Measurements from ENCODE around the gene KCNH5.

KCNH5 gene

GRCh38 chr14:62736048-62737043 is 308.9 kb downstream of the KCNH5 start:
- no peak overlapping the region for H3K4me3 Mint-ChIP-seq
- no peak for DNase-seq (ENCODE audit: low spot score)
- H3K4me1 Mint-ChIP-seq (ENCODE audit: low read depth): no peaks in the 10 kb centered on the region
- H3K36me3 Mint-ChIP-seq (ENCODE audit: low read depth): no peaks in the 10 kb centered on the region
- no peaks in the 10 kb centered on the region for H3K9me3 Mint-ChIP-seq
- no peaks in the 10 kb centered on the region for H3K27me3 Mint-ChIP-seq (ENCODE audit: low read depth)
- H3K27ac Mint-ChIP-seq: no peak overlapping the region

- Mint-ChIP-seq H3K27ac (no peak overlapping the region), H3K27me3 (ENCODE audit: low read depth) (no peaks in the 10 kb centered on the region), H3K4me1 (ENCODE audit: low read depth) (no peaks in the 10 kb centered on the region), H3K4me3 (no peak overlapping the region), H3K36me3 (ENCODE audit: low read depth) (no peaks in the 10 kb centered on the region), H3K9me3 (no peaks in the 10 kb centered on the region)
- no peak for DNase-seq (ENCODE audit: low spot score)
Measured at GRCh38 chr14:62734831-62735230, 310.4 kb downstream of the KCNH5 start.

- H3K4me3 Mint-ChIP-seq: no peak overlapping the region
- no peak overlapping the region for H3K27ac Mint-ChIP-seq
- peaks cover 3% of the 10 kb centered on the region for H3K9me3 Mint-ChIP-seq
- no peak for DNase-seq (ENCODE audit: low spot score)
- H3K36me3 Mint-ChIP-seq (ENCODE audit: low read depth): no peaks in the 10 kb centered on the region
- no peaks in the 10 kb centered on the region for H3K4me1 Mint-ChIP-seq (ENCODE audit: low read depth)
- no peaks in the 10 kb centered on the region for H3K27me3 Mint-ChIP-seq (ENCODE audit: low read depth)
Measured at GRCh38 chr14:62722406-62722805, 322.9 kb downstream of the KCNH5 start.

GRCh38 chr14:62718629-62719028 is 326.6 kb downstream of the KCNH5 start:
- Mint-ChIP-seq H3K4me3 (no peak overlapping the region), H3K9me3 (peaks cover 4% of the 10 kb centered on the region), H3K36me3 (ENCODE audit: low read depth) (no peaks in the 10 kb centered on the region), H3K4me1 (ENCODE audit: low read depth) (no peaks in the 10 kb centered on the region), H3K27ac (no peak overlapping the region), H3K27me3 (ENCODE audit: low read depth) (no peaks in the 10 kb centered on the region)
- DNase-seq (ENCODE audit: low spot score): no peak

GRCh38 chr14:62711351-62712023 is 333.8 kb downstream of the KCNH5 start:
- no peak overlapping the region for H3K27ac Mint-ChIP-seq
- no peaks in the 10 kb centered on the region for H3K27me3 Mint-ChIP-seq (ENCODE audit: low read depth)
- H3K9me3 Mint-ChIP-seq: peaks cover 8% of the 10 kb centered on the region
- DNase-seq (ENCODE audit: low spot score): no peak
- H3K36me3 Mint-ChIP-seq (ENCODE audit: low read depth): no peaks in the 10 kb centered on the region
- H3K4me1 Mint-ChIP-seq (ENCODE audit: low read depth): no peaks in the 10 kb centered on the region
- no peak overlapping the region for H3K4me3 Mint-ChIP-seq

DNA sequence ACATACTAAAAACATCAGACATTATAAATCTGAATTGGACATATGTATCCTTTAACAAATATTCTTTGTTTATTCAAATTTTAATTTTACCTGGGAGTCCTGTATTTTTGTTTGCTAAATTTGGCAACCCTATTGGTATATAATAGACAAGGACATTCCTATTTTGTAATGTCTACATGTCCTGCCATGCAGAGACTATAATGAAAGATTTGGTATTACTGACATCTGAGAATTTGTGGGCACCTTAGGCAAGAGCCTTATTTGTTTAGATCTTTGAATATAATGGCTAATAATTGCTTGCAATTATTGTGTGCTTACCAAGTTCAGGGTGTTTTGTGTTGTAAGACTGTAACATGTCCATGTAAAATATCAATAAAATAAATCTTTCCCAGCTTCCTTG is 334.4 kb downstream of the KCNH5 start:
- Mint-ChIP-seq H3K36me3 (ENCODE audit: low read depth) (no peaks in the 10 kb centered on the region), H3K9me3 (peaks cover 5% of the 10 kb centered on the region), H3K4me3 (no peak overlapping the region), H3K4me1 (ENCODE audit: low read depth) (no peaks in the 10 kb centered on the region), H3K27ac (no peak overlapping the region), H3K27me3 (ENCODE audit: low read depth) (no peaks in the 10 kb centered on the region)
- DNase-seq (ENCODE audit: low spot score): no peak

- H3K36me3 Mint-ChIP-seq (ENCODE audit: low read depth): no peaks in the 10 kb centered on the region
- H3K27ac Mint-ChIP-seq: no peak overlapping the region
- peaks cover 5% of the 10 kb centered on the region for H3K9me3 Mint-ChIP-seq
- H3K4me1 Mint-ChIP-seq (ENCODE audit: low read depth): no peaks in the 10 kb centered on the region
- DNase-seq (ENCODE audit: low spot score): no peak
- no peaks in the 10 kb centered on the region for H3K27me3 Mint-ChIP-seq (ENCODE audit: low read depth)
- H3K4me3 Mint-ChIP-seq: no peak overlapping the region
Measured at GRCh38 chr14:62709773-62710172, 335.5 kb downstream of the KCNH5 start.

GRCh38 chr14:62706217-62706616 is 339.0 kb downstream of the KCNH5 start:
- Mint-ChIP-seq H3K27me3 (ENCODE audit: low read depth) (no peaks in the 10 kb centered on the region), H3K4me1 (ENCODE audit: low read depth) (no peaks in the 10 kb centered on the region), H3K4me3 (no peak overlapping the region), H3K36me3 (ENCODE audit: low read depth) (no peaks in the 10 kb centered on the region), H3K27ac (no peak overlapping the region), H3K9me3 (peaks cover 9% of the 10 kb centered on the region)
- no peak for DNase-seq (ENCODE audit: low spot score)

- Mint-ChIP-seq H3K36me3 (ENCODE audit: low read depth) (no peaks in the 10 kb centered on the region), H3K27me3 (ENCODE audit: low read depth) (no peaks in the 10 kb centered on the region), H3K9me3 (peaks cover 9% of the 10 kb centered on the region), H3K4me3 (no peak overlapping the region), H3K4me1 (ENCODE audit: low read depth) (no peaks in the 10 kb centered on the region), H3K27ac (no peak overlapping the region)
- no peak for DNase-seq (ENCODE audit: low spot score)
Measured at GRCh38 chr14:62697461-62697860, 347.8 kb downstream of the KCNH5 start.

- Mint-ChIP-seq H3K27me3 (ENCODE audit: low read depth) (no peaks in the 10 kb centered on the region), H3K4me3 (no peak overlapping the region), H3K4me1 (ENCODE audit: low read depth) (no peaks in the 10 kb centered on the region), H3K27ac (no peak overlapping the region), H3K36me3 (ENCODE audit: low read depth) (no peaks in the 10 kb centered on the region), H3K9me3 (peaks cover 9% of the 10 kb centered on the region)
- no peak for DNase-seq (ENCODE audit: low spot score)
Measured at GRCh38 chr14:62696929-62697328, 348.3 kb downstream of the KCNH5 start.

DNA sequence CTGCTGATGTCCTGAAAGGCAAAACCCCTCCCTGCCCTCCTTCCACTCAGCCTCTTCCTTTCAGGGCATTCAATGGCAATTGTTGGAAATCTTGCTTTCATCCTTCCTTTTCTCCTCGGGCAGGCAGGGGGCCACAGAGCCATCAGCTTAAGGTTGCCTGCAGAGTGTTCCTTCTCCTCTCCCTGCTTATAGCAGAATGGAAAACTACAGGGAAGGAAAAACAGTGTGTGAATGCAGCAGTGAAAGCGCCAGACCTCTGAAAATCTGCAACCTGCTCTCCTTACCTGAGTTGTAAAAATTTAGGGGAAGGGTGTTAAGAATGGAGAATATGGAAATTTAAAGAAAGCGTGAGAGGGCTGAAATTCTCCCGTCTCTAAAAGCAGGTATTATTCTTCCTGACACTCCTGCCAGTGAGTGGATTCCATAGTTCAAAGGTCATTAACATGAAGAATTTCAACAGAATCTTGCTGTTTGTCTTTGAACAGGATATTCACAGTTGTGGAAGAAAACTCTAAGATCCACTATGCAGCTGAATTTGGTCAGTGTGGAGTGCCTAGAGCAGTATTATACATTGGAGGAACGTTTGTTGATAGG is 348.8 kb downstream of the KCNH5 start:
- Mint-ChIP-seq H3K4me3 (no peak overlapping the region), H3K27ac (no peak overlapping the region), H3K27me3 (ENCODE audit: low read depth) (no peaks in the 10 kb centered on the region), H3K4me1 (ENCODE audit: low read depth) (no peaks in the 10 kb centered on the region), H3K9me3 (peaks cover 9% of the 10 kb centered on the region), H3K36me3 (ENCODE audit: low read depth) (no peaks in the 10 kb centered on the region)
- no peak for DNase-seq (ENCODE audit: low spot score)

- H3K27ac Mint-ChIP-seq: no peak overlapping the region
- no peaks in the 10 kb centered on the region for H3K36me3 Mint-ChIP-seq (ENCODE audit: low read depth)
- H3K9me3 Mint-ChIP-seq: peaks cover 5% of the 10 kb centered on the region
- DNase-seq (ENCODE audit: low spot score): no peak
- H3K4me1 Mint-ChIP-seq (ENCODE audit: low read depth): no peaks in the 10 kb centered on the region
- no peaks in the 10 kb centered on the region for H3K27me3 Mint-ChIP-seq (ENCODE audit: low read depth)
- H3K4me3 Mint-ChIP-seq: no peak overlapping the region
Measured at GRCh38 chr14:62694075-62694474, 351.2 kb downstream of the KCNH5 start.

- H3K4me3 Mint-ChIP-seq: no peak overlapping the region
- no peak overlapping the region for H3K27ac Mint-ChIP-seq
- H3K9me3 Mint-ChIP-seq: peaks cover 13% of the 10 kb centered on the region
- DNase-seq (ENCODE audit: low spot score): no peak
- no peaks in the 10 kb centered on the region for H3K36me3 Mint-ChIP-seq (ENCODE audit: low read depth)
- no peaks in the 10 kb centered on the region for H3K27me3 Mint-ChIP-seq (ENCODE audit: low read depth)
- H3K4me1 Mint-ChIP-seq (ENCODE audit: low read depth): no peaks in the 10 kb centered on the region
Measured at GRCh38 chr14:62692490-62693106, 352.7 kb downstream of the KCNH5 start.

Data from T-helper 2 cell treated with Interferon-gamma antibody and Interleukin-4, amounts not matched to agents 5 μg/mL and 100 μg/mL, for 36 hours (primary cell).